Stimulated activated CD8-positive, alpha-beta memory T cell treated with anti-CD3 and anti-CD28 coated beads, Interleukin-4, amount 100 ng/mL, for 48 hours (primary cell): ENCODE results near the gene PROM2.
A peak's percentile ranks its signal among the peaks of the same experiment; 100 is the strongest.
"Not testable (repeated sequence)": the region's sequence is repeated elsewhere in the genome, so short reads cannot be mapped to it uniquely, and the experiment has no call there.

ENCODE experiments used
- DNase-seq: peaks from one replicate; pipeline ENCODE4 v3.0.0-alpha.2; 2020

Gene PROM2

DNA sequence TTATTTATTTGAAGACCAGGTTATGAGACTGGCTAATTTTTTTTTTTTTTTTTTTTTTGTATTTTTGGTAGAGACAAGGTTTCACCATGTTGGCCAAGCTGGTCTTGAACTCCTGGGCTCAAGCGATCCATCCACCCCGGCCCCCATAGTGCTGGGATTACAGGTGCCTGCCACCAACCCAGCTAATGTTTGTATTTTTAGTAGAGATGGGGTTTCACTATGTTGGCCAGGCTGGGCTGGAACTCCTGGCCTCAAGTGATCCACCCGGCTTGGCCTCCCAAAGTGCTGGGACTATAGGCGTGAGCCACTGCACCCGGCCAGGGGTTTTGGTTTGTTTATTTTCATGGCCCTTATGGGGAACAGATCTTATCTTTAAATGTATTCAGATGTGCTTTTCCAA is 4.5 kb upstream of the PROM2 start:
- not testable (repeated sequence) for DNase-seq

DNA sequence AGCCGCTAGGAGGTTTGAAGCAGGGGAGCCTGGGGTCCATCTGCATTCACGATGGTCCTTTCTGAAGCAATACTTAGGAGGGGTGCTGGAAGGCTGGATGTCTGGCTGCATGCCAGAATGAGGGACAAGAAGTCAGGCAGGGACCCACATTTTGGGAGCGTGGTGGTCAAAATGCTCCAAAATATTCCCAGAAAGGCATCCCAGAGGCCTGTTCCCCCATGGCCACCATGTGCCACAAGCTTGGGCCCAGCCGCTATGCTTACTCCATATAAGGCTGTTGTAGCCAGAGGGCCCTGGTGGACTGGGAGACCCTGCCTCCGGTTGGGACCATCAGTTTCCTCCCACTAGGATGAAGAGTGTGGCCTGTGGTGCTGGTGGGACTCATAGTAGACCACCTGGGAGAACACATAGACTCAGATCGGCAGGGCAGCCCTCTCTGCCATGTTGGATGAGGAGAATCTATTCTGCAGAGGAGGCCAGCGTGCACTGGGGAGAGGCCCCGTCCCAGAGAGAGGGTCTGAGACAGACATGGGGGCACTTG is 3.6 kb upstream of the PROM2 start:
- DNase-seq: peak; percentile 14

GRCh38 chr2:95271381-95271971 is 2.8 kb upstream of the PROM2 start:
- peak; percentile 8 for DNase-seq

DNA sequence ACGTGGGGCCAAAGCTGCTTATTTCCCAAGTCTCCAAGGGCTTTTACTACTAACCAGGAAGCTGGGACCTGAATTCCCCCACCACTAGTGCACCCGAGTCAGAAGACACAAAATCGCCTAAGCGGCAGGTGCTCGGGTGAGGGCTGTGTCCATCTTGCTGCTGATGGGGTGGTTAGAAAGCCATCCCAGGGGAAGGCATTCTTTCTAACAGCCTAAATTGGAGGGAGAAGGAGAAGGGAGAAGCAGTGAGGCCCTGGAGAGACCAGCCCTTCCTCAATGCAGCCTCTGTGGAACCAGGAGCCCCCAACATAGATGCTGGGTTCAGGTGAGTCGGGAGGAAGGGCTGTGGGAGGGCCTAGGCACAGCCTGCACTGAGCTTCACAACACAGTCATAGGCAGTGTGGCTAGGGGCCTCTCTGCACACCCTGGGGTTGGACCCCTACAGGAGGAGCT is 1.9 kb upstream of the PROM2 start:
- DNase-seq: peak; percentile 10

GRCh38 chr2:95272781-95273180 is 1.5 kb upstream of the PROM2 start:
- DNase-seq: no peak

GRCh38 chr2:95273566-95274290 is 521 bp upstream of the PROM2 start:
- no peak for DNase-seq

GRCh38 chr2:95275151-95275515 is 884 bp downstream of the PROM2 start:
- DNase-seq: no peak

DNA sequence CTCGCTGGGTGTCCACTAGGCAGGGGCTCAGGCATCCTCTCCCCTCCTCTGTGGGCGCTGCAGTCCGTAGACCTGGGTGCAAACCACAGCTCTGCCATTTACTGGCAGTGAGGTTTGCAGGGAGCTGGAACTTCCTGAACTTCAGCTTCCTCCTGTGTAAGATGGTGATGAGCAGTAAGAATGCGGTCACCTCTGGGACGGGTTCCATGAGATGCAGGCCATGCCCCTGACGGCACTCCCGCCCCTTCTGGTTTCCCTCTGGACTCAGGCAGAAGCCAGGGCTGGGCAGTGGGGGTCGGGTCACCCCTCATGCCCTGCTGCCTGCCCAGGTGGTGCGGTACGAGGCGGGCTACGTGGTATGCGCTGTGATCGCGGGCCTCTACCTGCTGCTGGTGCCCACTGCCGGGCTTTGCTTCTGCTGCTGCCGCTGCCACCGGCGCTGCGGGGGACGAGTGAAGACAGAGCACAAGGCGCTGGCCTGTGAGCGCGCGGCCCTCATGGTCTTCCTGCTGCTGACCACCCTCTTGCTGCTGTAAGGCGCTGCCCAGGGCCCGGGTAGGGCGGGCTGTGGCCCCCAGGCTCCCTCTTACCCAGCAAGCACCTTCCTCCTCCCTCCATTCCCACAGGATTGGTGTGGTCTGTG is 1.5 kb downstream of the PROM2 start:
- DNase-seq: no peak

DNA sequence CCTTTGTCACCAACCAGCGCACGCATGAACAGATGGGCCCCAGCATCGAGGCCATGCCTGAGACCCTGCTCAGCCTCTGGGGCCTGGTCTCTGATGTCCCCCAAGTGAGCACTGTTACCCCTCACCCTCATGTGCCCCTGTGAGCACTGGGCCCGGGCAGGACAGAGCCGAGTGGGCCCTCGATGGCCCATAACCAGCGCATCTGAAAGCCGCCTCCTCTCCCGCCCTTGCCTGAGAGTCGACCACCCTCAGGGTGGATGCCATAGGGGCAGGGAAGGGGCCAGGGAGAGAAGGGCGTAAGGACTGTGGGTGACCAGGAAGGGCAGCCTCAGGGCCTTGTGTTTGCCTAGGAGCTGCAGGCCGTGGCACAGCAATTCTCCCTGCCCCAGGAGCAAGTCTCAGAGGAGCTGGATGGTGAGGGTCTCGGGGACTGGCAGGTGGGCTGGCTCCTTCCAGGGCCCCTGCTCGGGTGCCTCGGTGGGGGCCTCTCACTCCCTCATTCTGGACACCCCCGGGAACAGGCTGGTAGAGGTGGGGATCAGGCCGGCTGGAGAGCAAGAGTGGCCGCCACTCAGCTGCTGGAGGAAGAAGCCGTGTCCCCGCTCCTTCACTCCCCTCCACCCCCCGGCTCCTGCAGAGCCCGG is 2.1 kb downstream of the PROM2 start:
- DNase-seq: no peak

- no peak for DNase-seq
Measured at GRCh38 chr2:95276888-95277245, 2.6 kb downstream of the PROM2 start.

- no peak for DNase-seq
Measured at GRCh38 chr2:95277246-95277906, 3.1 kb downstream of the PROM2 start.

- no peak for DNase-seq
Measured at GRCh38 chr2:95278051-95278471, 3.8 kb downstream of the PROM2 start.

GRCh38 chr2:95278637-95279225 is 4.5 kb downstream of the PROM2 start:
- no peak for DNase-seq

GRCh38 chr2:95279435-95280035 is 5.3 kb downstream of the PROM2 start:
- DNase-seq: no peak

GRCh38 chr2:95281071-95281470 is 6.8 kb downstream of the PROM2 start:
- DNase-seq: no peak

DNA sequence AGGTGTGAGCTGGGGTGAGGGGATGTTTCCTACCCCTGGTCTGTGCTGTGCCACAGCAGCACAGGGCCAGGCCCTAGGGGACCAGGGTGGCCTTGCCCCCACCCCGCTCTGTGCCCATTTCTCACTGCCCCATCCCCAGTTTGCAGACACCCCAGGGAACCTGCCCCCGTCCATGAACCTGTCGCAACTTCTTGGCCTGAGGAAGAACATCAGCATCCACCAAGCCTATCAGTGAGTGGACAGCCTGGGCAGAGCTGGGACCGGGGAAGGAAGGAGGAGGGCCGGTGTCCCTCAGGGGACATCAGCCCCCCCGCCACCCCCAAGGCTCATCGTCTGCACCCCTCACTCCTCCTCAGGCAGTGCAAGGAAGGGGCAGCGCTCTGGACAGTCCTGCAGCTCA is 7.5 kb downstream of the PROM2 start:
- no peak for DNase-seq

- no peak for DNase-seq
Measured at GRCh38 chr2:95282458-95282857, 8.2 kb downstream of the PROM2 start.

DNA sequence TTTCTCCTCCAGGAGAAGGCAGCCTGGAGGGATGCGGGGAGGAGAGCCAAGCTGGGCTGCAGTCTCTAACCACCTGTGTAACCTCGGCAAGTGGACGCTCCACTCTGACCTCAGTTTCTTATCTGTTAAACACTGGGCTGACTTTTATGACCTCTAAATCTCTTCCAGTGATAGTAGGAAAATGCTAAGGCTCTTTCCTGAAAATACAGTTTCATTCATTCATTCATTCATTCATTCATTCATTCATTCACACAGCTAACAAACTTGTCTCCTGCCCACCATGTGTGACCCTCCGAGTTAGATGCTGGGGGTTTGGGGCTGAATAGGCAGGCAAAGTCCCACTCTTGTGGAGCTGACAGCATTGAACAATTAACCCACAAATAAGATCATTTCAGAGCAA is 9.3 kb downstream of the PROM2 start:
- DNase-seq: no peak

- DNase-seq: no peak
Measured at GRCh38 chr2:95284886-95285541, 10.8 kb downstream of the PROM2 start.

GRCh38 chr2:95285542-95285932 is 11.3 kb downstream of the PROM2 start:
- DNase-seq: no peak

- DNase-seq: no peak
Measured at GRCh38 chr2:95287336-95287735, 13.1 kb downstream of the PROM2 start.

- DNase-seq: no peak
Measured at GRCh38 chr2:95287806-95288205, 13.6 kb downstream of the PROM2 start.
